CD4-positive, alpha-beta T cell treated with Interleukin-1 beta for 1 hour (primary cell): ENCODE data around the gene LYPD3.

Experiments
- DNase-seq, 2 donors: peaks; one replicate each; pipeline ENCODE4 v3.0.0-alpha.2; 2020 to 2022

LYPD3 gene

DNA sequence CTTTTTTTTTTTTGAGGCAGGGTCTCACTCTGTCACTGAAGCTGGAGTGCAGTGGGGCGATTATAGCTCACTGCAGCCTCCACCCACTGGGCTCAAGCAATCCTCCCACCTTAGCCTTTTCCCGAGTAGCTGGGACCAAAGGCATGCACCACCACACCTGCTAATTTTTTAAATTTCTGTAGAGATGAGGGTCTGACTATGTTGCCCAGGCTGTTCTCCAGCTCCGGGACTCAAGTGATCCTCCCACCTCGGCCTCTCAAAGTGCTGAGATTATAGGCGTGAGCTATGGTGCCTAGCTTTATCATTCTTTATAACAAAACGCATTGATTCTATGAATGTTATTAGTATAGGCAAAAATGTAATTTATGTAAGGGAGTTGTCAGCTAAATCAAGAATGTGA is 17.9 kb upstream of the LYPD3 start:
- DNase-seq = no peak

DNA sequence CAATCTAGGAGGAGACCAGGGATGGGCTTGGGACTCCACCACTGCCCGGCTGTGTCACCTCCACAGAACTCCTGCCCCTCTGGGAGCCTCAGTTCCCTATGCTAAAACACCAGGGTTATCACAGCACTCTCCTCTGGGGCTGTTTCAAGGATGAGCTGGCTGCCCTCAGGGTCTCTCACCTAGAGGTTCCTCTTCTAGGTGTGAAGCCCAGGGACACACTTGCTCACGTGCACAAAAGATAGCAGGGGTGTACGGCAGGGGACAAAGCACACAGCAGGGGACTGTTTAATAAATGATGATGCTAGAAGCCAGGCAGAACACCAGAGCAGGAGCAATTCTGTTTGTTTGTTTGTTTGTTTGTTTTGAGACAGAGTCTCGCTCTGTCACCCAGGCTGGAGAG is 16.8 kb upstream of the LYPD3 start:
- DNase-seq = no peak

DNA sequence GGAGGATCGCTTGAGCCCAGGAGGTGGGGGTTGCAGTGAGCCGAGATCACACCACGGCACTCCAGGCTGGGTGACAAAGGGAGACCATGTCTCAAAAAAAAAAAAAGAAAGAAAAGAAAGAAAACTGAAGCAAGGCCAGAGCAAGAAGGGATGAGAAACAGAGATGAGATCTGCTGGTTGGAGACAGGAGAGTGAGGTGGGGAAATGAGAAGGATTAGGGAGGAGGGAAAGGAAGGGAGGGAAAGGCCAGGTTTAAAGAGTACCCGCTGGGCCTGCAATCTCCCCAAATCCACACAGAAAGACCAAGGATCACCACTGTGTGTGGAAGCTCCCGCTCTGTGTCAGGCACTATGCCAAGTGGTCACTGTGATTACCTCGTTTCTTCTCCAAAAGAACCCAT is 16.3 kb upstream of the LYPD3 start:
- DNase-seq = no peak

DNA sequence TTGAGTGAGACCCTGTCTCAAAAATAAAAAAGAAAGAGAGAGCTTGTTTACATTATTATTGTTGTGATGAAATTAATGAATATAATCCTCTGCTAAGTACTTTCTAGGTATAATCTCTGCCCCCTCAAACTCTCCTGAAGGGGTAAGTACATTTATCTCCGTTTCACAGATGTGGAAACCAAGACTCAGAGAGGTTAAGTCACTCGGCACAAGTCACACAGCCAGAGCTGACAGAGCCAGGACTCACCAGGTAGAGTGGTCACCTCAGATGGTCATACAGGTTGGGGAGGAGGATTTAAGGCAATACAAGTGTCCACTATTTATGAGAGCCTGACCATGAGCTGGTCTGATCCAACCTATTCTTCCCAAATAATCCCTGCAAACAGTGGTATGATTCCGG is 15.2 kb upstream of the LYPD3 start:
- DNase-seq = no peak

DNA sequence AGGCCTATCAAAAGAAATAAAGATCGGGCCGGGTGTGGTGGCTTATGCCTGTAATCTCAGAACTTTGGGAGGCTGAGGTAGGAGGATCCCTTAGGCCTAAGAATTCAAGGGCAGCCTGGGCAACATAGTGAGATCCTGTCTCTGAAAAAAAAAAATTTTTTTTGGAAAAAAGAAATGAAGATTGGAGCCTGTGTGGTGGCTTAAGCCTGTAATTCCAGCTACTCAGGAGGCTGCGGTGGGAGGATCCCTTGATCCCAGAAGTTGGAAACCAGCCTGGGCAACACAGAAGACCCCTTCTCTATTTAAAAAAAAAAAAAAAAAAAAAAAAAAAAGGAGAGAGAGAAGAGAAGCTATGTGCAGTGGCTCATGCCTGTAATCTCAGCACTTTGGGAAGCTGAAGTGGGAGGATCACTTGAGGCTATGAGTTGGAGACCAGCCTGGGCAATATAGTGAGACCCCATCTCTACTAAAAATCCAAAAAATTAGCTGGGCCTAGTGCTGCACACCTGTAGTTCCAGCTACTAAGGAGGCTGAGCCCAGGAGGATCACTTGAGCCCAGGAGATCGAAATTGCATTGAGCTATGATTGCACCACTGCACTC is 14.7 kb upstream of the LYPD3 start:
- no peak for DNase-seq

DNA sequence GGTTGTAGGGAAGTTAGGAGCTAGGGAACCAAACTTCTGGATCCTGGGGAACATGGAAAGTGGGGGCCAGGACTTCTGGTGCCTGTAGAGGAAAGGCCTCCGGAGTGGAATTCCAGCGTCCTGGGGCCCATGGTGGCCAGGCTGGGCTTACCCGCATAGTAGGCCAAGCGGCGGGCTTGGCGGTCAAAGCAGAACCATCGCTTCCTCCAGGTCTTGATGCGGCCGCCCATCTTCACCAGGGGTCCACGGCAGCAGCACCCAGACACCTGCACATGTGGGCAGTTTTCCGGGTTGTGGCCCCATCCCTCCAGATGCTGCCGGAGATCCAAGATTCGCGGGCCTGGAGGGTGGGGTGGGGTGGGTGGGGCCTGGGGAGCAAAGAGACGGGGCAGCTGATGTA is 13.8 kb upstream of the LYPD3 start:
- no peak for DNase-seq

DNA sequence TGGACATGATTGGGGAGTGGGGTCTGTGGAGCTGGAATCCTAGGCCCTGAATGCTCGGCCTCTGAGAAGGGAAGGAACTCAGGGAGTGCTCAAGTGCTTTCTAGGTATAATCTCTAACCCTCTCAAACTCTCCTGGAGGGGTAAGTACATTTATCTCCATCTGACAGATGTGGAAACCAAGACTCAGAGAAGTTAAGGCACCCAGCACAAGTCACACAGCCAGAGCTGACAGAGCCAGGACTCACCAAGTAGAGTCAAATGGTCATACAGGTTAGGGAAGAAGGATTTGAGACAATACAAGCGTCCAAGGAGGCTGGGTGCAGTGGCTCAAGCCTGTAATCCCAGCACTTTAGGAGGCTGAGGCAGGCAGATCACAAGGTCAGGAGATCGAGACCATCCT is 12.9 kb upstream of the LYPD3 start:
- no peak for DNase-seq

DNA sequence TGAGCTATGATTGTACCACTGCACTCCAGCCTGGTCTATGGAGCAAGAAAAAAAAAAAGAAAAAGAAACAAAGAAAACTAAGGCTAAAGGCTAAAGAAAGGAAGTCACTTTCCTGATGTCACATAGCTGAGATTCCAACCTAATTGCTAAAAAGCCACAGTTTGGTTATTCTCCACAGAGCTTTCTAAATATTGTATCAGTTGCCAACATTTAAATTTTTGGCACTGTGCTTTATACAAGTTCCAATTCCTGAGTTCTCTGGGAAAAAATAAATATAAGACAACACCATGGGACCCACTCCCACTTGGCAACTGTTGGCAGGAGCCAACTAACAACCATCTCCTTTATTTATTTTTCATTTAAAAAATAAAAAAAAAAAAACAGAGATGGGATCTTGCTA is 11.2 kb upstream of the LYPD3 start:
- DNase-seq = no peak

DNA sequence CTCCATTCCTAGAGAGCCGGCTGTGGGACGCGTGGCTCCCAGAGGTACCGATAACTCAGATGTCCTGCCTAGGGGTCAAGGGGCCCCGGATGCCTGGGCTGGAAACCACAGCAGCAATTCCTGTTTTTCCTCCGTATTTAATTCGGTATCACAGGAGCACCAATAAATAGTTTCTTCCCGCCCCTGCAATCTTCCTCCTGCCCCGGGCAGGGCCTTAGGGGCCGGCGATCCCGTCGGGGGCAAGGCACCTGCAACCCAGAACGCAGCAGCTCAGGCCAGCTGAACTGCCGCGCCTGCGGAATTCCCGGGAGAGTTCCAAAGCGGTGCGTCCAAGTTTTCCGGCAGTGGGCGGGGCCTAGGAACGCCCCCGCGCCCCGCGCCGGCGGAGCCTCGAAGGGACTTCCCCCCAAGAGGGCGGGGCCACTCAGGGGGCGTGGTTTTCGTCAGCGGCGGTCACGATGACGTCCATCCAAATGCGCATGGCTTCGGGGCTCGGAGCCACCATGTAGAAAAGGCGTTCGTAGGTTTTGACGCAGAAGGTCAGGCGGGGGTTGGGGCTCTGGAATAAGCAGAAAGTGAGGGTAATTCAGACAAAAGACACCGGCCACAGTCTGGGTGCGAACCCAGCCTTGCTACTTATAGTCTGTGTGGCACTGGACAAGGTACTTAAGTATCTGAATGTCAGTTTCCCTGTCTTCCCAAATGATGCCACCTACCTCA is 9.7 kb upstream of the LYPD3 start:
- peak; percentile 95 for DNase-seq

DNA sequence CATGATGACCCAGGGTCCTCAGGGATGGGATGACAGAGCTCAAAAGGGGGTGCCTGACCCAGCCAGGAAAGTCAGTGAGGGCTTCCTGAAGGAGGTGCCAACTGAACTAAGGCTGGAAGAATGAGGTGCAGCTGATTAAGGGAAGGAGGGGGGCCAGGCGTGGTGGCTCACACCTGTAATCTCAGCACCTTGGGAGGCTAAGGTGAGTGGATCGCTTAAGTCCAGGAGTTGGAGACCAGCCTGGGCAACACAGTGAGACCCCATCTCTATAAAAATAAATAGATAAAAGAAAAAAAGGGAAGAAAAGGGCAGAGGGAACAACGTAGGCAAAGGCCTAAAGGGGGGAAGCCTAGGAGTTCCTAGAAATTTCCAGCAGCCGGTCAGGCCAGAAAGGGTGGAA is 9.1 kb upstream of the LYPD3 start:
- DNase-seq = no peak

DNA sequence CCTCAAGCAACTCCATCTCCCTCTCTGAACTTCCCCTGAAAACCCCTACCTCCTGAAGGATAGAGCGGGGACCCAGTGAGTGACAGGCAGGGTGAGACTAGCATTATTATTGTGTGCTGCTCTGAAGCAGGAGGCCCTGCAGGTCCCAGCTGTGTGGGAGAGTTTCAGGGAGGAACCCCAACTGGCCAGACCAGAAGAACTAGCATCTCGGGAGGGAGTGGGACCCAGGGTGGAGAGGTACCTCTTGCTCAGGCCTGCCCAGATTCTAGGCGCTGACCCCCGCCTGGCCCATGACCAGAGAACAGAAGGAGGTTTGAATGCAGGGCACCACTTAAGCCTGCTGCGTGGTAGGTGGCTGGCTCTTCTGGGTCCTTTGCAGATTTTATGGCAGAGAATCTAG is 5.7 kb upstream of the LYPD3 start:
- DNase-seq = no peak

DNA sequence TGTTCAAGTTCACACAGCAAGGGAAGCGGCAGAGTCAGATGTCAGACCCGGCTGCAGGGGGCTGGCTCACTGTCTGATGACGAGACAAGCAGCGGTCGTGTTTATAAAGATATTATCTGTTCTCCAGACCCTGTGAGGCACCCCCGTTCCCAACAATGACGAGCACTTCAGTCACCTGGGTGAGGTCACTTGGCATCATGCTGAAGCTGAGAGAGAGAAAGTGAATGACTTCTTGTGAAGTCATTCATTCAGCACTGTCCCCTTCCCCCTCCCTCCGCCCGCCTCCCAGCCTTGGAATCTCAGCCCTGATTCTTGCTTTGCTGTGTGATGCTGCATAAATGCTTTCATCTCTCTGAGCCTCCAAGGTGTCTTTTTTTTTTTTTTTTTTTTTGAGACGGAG is 4.9 kb upstream of the LYPD3 start:
- DNase-seq = peak; percentile 43 to 86

DNA sequence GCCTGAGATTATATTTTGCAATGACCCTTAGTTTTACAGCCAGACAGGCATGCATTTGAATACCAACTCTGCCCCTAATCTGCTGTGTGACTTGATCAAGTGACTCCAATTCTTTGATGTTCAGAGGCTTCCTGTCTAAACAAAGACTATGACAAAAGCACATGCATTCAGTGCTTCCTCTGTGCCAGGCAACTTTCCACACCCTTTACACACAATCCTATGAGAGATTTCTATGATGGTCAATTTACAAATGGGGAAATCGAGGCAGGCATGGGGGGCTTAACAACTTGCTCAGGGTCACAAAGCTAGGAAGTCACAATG is 3.7 kb upstream of the LYPD3 start:
- DNase-seq = peak; percentile 14 to 58

DNA sequence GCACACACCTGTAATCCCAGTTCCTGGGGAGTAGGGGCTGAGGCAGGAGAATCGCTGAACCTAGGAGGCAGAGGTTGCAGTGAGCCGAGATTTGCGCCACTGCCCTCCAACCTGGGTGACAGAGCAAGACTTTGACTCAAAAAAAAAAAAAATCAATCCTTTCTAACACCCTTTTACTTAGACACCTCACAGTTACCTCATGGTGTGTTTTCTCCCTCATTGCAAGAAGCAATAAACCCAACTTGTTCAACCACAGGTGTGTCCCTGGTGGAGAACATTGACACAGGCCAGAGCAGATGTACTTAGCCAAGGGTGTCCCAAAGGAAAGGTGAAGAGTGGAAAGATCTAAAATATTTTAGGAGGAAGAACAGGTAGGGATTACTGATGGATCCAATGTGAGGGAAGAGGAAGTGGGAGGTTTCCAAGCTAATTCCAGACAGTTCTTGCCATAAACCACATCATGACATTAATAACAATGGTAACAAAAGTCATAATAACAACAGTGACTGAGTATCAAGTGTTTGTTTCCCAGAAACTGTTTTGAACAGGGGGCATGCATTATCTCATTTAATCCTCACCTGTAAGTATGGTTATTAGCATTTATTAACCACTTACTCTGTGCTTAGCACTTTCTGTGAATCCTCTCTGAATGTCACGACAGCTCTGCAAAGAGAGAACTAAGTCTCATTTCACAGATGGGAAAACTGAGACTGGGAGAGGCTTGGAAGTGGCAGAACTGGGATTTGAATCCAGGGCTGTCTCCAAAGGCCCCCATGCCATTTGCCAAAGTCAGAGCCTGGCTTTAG is 3.1 kb upstream of the LYPD3 start:
- no peak for DNase-seq

DNA sequence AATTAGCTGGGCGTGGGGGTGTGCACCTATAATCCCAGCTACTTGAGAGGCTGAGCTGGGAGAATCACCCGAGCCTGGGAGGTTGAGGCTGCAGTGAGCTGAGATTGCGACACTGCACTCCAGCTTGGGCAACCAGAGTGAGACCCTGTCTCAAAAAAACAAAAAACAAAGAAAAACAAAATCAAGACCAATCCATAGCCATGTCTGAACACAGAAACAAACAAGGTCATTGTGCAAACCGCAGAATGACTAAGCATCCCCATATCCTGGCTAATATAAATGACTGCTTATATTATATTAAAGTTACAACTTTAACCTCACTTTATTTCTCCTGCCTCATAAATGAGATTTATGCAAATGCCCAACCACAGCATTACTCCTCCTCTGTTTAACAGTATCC is 2.3 kb upstream of the LYPD3 start:
- no peak for DNase-seq

DNA sequence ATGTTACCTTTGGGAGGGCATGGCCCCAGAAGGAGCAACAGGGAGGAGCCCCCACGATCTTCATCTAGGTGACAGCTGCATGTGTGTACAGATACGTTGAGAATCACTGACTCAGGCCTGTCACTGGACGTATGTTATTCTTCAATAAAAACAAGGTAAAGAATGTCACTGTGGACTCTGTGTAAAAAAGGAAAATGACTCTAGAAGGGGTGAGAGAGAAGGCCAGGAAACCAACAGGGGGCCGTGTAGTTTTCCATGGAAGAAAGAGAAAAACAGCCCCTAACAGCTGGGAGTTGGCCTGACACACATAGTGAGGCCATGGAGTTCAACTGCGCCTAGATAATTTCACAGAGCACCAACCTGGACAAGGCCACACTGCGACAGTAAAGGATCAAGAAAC is 1.9 kb upstream of the LYPD3 start:
- DNase-seq = no peak

DNA sequence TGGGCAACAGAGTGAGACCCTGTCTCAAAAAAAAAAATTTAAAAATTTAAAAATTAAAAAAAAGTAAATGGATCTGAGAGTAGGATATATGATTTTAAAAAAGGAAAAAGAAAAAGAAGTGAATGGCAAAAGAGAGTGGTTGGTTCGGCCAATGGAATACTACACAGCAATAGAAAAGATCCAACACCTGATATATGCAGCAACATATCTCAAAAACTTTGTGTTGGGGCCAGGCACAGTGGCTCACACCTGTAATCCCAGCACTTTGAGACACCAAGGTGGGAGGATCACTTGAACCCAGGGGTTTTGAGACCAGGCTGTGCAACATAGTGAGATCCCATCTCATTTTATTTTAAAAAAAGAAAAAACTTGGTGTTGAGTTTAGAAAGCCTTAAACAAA is 1.4 kb upstream of the LYPD3 start:
- no peak for DNase-seq

DNA sequence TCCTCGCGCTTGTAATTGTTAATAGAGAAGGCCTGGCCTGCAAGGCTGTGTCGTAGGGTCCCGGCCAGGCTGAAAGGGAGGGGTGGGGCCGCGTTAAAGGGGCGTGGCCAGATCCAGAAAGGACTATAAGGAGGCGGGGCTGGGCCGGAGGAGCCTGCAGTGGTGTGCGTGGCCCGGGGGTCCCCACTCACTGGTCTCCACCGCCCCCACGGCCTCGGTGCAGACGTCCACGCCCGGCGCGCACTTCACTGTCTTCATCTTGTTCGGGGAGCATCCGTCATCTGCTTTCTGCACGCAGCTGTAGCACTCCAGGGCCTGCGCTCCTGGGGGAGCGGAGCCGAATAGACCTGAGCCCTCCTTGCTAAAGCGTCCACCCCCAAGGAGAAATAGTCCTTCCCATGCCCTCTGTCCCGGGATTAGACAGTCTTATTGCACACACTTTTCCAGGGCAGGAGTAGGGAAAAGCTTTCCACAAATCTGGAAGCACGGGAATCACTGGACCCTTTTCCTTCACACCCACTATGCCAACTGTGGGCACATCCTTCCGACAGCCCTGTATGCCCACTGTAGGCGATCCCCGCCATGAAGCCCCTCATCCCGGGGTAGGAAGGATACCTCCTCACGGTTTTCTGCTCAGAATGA is 1.2 kb downstream of the LYPD3 start:
- no peak for DNase-seq

DNA sequence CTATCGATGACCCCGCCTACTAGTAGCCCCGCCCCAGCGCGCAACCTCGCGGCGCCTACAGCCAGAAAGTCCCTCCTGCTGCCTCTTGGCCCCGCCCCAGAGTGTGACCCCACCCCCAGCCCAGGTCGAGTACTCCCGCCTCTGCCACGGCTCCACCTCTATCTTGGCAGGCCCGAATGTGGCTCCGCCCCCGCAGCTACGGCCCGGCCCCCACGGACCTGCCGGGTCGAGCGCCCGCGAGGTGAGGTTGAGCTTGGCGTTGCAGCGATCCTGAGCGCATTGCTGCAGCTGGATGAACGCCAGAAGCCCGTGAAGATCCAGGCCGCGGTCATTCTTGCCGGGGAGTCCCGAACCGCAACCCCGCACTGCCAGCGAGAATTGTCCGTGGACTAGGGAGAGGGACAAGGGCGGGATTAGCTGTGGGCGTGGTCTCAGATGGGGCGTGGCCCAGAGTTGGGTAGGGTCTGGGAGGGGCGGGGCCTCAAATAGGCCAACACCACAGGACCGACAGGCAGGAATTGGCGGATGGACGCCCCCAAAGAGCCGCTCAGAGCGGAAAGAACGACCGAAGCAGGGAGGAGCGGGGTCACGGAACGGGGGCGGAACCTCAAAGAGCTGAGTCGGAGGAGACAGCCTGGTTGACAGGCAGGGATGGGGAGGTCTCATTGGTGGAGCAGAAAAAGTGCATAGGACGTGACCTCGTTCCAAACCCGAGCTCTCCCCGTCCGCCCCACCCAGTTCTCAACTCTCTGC is 1.9 kb downstream of the LYPD3 start:
- peak; percentile 99 for DNase-seq

DNA sequence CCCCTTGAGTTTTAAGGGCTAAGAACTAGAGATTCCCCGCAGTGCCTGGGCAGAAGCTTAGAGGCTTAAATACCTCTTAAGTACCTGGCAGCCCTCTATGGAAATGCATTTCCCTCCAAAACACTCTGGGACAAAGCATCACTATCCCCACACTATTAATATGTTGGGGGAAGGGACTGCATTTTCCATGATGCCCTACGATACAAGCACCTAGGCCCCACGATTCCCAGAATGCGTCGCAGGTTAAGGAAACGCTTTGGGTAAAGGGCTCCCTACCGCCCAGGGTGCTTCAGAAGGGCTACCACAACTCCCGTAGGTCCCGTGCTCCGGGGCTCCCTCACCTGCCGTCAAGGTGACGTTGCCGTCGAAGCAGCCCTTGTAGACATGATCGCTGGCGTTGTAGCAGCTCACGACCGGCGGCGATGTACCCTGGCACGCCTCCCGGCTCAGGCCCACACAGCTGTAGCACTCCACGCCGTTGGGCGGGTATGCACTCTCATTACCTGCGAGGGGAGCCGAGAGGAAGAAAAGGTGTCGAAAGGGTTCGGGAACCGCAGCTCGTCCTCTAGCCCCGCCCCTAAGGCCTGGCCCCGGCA is 2.5 kb downstream of the LYPD3 start:
- no peak for DNase-seq

DNA sequence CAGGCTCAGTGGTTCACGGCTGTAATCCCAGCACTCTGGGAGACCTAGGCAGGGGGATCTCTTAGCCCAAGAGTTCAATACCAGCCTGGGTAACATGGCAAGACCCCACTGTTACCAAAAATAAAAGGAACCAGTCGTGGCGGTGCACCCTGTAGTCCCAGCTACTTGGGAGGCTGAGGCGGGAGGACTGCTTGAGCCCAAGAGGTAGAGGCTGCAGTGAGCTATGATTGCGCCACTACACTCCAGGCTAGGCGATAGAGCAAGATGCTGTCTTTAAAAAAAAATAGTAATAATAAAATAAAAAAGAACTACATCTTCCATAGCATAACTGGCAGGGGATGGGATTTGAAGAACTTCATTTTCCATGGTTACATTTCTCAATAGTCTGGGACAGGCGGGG is 3.0 kb downstream of the LYPD3 start:
- no peak for DNase-seq

DNA sequence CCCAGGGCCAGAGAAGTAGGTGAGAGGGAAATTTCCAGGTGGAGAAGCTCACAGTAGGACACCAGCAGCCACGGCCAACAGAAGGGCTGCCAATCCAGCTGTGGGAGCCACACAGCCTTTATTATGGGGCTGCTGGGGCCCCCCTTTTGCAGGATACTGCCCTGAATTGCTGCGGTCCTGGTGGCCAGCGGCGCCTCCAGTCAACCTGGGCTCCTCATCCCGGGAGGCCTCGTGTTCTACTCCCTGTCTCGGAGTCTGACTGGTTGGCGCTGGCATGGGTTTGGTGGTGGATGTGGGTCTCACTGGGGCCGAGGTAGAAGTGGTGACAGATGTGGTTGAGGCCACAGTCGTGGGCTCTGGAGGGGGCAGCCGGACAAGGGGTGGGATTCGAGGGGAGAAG is 4.1 kb downstream of the LYPD3 start:
- DNase-seq = no peak
